SK-N-MC (cell line): ENCODE data around the gene SIK2.

Experiments used
- DNase-seq: peaks from one replicate; pipeline ENCODE4 v3.0.0-alpha.2; 2011; ENCODE audit warnings: low read depth, low spot score
- H3K27ac ChIP-seq: fragments of 200-600 bp; sonication (generic); 2 replicates; pipeline ENCODE4 v1.5.1; 2016; ENCODE audit warnings: mixed run types
- H3K36me3 ChIP-seq: fragments of 200-600 bp; sonication (generic); 2 replicates; pipeline ENCODE4 v1.6.1; 2017; ENCODE audit warnings: antibody characterized with exemption, low read length, mixed read lengths; ENCODE audit not compliant: insufficient read depth
- H3K4me3 ChIP-seq: fragments of 200-600 bp; sonication (generic); 2 replicates; pipeline ENCODE4 v1.5.1; 2016
- H3K9ac ChIP-seq: fragments of 200-600 bp; sonication (generic); 2 replicates; pipeline ENCODE4 v1.8.0; 2017; ENCODE audit warnings: mixed run types, mixed read lengths; ENCODE audit not compliant: insufficient read length
- H3K9me3 ChIP-seq: fragments of 200-600 bp; sonication (generic); 2 replicates; pipeline ENCODE4 v1.6.1; 2017; ENCODE audit warnings: low read depth, mild to moderate bottlenecking, antibody characterized with exemption, low read length, moderate library complexity, mixed read lengths
- EZH2 ChIP-seq: fragments of 200-600 bp; sonication (generic); IDR thresholded peaks from one replicate; pipeline ENCODE4 v1.6.1; 2017; ENCODE audit warnings: antibody characterized with exemption
- FOXP2 ChIP-seq: optimal IDR thresholded peaks from 2 replicates; pipeline ENCODE3; 2011; ENCODE audit warnings: mild to moderate bottlenecking, moderate library complexity; ENCODE audit not compliant: insufficient read depth; ENCODE audit errors: extremely low read length, control extremely low read depth
- POLR2AphosphoS5 ChIP-seq: IDR thresholded peaks from 2 replicates; pipeline ENCODE4 v1.6.1; 2012; ENCODE audit warnings: mild to moderate bottlenecking, low read depth, low read length, borderline replicate concordance

SIK2 gene

GRCh38 chr11:111589886-111590499, 12.3 kb upstream of the SIK2 start:
- no peak for DNase-seq
- H3K36me3 ChIP-seq: no peaks in the 10 kb centered on the region
- no peak for TF ChIP-seq POLR2AphosphoS5
- no peak for TF ChIP-seq FOXP2
- no peak for TF ChIP-seq EZH2
- H3K4me3 ChIP-seq: no peak overlapping the region
- no peaks in the 10 kb centered on the region for H3K9me3 ChIP-seq
- H3K27ac ChIP-seq: no peak overlapping the region
- no peak overlapping the region for H3K9ac ChIP-seq

- Histone ChIP-seq H3K36me3 (no peaks in the 10 kb centered on the region), H3K9me3 (no peaks in the 10 kb centered on the region), H3K4me3 (no peak overlapping the region), H3K27ac (no peak overlapping the region), H3K9ac (no peak overlapping the region)
- DNase-seq: no peak
- TF ChIP-seq POLR2AphosphoS5: no peak
- TF ChIP-seq FOXP2: no peak
- no peak for TF ChIP-seq EZH2
These were observed 10.9 kb upstream of the SIK2 start for GRCh38 chr11:111591187-111591960.

GRCh38 chr11:111592491-111592890, 9.8 kb upstream of the SIK2 start:
- H3K4me3 ChIP-seq: no peak overlapping the region
- no peaks in the 10 kb centered on the region for H3K9me3 ChIP-seq
- no peak overlapping the region for H3K9ac ChIP-seq
- no peak for DNase-seq
- H3K36me3 ChIP-seq: no peaks in the 10 kb centered on the region
- no peak overlapping the region for H3K27ac ChIP-seq
- TF ChIP-seq FOXP2 (no peak), POLR2AphosphoS5 (no peak), EZH2 (no peak)

- TF ChIP-seq POLR2AphosphoS5: no peak
- no peak for TF ChIP-seq FOXP2
- no peak for TF ChIP-seq EZH2
- H3K9ac ChIP-seq: no peak overlapping the region
- no peaks in the 10 kb centered on the region for H3K36me3 ChIP-seq
- no peak overlapping the region for H3K4me3 ChIP-seq
- H3K27ac ChIP-seq: no peak overlapping the region
- H3K9me3 ChIP-seq: no peaks in the 10 kb centered on the region
- no peak for DNase-seq
These were observed 5.9 kb upstream of the SIK2 start for GRCh38 chr11:111596319-111596718.

- no peak for DNase-seq
These were observed 4.1 kb upstream of the SIK2 start for GRCh38 chr11:111598148-111598547.

GRCh38 chr11:111598559-111598958, 3.7 kb upstream of the SIK2 start:
- no peak overlapping the region for H3K9ac ChIP-seq
- no peak for DNase-seq
- no peak overlapping the region; the same call in 1 of the 2 replicates for H3K4me3 ChIP-seq
- no peaks in the 10 kb centered on the region for H3K36me3 ChIP-seq
- H3K27ac ChIP-seq: no peak overlapping the region
- TF ChIP-seq EZH2: no peak
- H3K9me3 ChIP-seq: no peaks in the 10 kb centered on the region

More at GRCh38 chr11:111598148-111598547, 4.1 kb upstream of the SIK2 start:
- Histone ChIP-seq H3K36me3 (no peaks in the 10 kb centered on the region), H3K9me3 (no peaks in the 10 kb centered on the region), H3K27ac (no peak overlapping the region), H3K9ac (no peak overlapping the region), H3K4me3 (no peak overlapping the region)
- TF ChIP-seq FOXP2: no peak
- TF ChIP-seq EZH2: no peak
- no peak for TF ChIP-seq POLR2AphosphoS5

- no peaks in the 10 kb centered on the region for H3K9me3 ChIP-seq
- TF ChIP-seq FOXP2 (no peak), POLR2AphosphoS5 (no peak), EZH2 (no peak)
- peak overlapping the region; percentile 76; the same call in 1 of the 2 replicates for H3K27ac ChIP-seq
- peak overlapping the region; percentile 76 for H3K9ac ChIP-seq
- H3K36me3 ChIP-seq: no peaks in the 10 kb centered on the region
- H3K4me3 ChIP-seq: peak overlapping the region; percentile 90
- no peak for DNase-seq
These were observed 642 bp upstream of the SIK2 start for GRCh38 chr11:111601636-111601978.

GRCh38 chr11:111602865-111603610, 789 bp downstream of the SIK2 start:
- Histone ChIP-seq H3K9ac (peak overlapping the region; percentile 84), H3K36me3 (no peaks in the 10 kb centered on the region), H3K27ac (no peak overlapping the region), H3K4me3 (peak overlapping the region; percentile 90), H3K9me3 (no peaks in the 10 kb centered on the region)
- no peak for TF ChIP-seq FOXP2
- DNase-seq: no peak
